GM21515 (cell line): ENCODE data around the gene CD207.
"Not testable (repeated sequence)": the region's sequence is repeated elsewhere in the genome, so short reads cannot be mapped to it uniquely, and the experiment has no call there.

Experiments
- ATAC-seq: cut with Tn5 transposase; IDR thresholded peaks from one replicate; pipeline ENCODE4 v1.9.1; 2021; ENCODE audit not compliant: unreplicated experiment

Gene CD207

DNA sequence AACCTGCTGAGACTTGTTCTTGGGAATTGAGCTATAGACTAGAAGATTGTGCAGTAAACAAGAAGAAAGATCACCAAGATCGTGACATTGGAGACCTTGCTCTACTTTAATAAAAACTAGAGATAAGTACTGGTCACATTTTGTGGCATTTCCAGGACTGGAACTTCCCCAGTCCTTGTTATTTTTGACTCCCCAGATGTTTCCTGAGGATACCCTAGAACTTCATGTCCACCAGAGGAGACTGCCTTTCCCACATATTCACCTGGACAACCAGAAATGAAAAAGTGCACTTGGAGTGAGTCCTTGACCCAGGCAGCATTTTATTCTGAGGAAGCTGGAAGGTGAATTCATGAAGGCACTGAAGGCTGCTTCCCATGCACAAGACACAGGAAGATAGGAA is 5.7 kb downstream of the CD207 start:
- ATAC-seq = no peak

DNA sequence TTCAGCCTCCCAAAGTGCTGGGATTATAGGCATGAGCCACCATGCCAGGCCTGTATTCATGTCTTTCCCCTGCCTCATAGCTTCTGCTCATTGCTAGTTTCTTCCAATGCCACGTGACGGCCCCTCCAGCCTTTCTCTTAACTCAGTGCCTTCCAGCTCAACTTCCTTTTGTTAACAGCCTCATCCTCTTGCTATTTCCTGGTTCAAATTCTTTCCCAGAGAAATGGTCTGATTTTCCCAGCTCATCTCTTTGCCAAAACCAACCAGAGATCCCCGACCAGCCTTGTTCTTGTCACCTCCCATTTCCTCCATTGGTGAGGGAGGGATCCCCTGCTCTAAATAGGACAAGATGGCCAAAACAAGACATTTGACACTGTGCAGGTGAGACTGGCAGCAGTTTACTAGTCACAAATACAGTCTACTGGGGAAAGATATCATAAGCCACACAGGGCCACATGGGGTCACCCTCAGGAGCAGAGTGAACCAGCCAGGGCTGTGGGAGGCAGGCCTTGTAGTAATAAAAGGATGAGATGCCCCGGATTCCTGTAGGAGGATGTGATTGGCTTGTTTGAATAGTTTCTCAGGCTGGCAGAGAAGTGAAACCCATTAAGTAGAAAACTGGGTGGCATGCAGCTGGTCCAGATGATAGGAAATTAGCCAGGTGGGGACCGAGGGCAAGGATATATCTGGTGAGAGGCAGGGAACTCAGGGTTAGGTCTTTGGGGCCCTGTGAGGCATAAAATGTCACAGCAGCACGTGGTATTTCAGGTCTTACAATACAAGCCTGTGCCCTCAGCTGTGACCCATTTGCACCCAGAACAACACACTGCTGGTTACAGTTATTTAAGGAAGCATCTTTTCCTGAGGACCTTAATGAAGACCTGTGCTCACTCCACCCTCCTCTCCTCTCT is 6.4 kb downstream of the CD207 start:
- ATAC-seq = no peak

DNA sequence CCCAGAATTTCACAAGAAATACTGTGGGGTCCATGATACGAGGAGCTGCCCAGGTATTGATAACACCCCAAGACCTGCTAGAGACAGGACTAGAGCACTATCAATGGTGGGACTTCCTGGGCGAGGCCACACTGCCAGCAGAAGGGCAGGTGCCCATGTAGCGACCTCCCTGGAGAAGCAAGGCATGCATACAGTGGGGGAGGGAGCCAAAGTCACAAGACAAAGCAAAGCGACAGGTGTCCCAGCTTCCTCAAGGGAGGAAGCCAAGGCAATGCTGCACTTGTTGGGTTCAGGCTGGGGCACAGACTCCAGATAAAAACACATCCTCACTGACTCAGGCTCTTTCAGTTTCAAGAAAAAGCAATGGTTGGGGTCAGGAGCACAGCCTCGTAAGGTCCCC is 7.5 kb downstream of the CD207 start:
- ATAC-seq = no peak

DNA sequence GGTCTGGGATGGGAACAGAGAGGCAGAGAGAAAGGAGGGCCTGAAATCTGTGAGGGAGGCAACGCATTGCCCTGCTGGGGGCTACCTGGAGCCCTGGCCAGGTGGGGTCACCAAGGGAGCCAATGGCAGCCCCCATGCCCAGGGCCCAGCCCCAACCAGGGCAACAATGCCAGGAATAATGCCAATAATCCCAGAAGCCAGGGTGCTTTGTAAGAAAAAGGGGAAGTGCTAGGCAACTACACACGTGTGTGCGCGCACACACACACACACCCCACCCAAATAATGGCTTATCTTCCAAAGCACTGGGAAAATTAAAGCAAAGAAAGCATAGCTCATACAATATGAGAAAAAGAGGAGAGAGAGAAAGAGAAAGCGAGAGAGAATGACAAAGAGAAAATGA is 8.2 kb downstream of the CD207 start:
- no peak for ATAC-seq

DNA sequence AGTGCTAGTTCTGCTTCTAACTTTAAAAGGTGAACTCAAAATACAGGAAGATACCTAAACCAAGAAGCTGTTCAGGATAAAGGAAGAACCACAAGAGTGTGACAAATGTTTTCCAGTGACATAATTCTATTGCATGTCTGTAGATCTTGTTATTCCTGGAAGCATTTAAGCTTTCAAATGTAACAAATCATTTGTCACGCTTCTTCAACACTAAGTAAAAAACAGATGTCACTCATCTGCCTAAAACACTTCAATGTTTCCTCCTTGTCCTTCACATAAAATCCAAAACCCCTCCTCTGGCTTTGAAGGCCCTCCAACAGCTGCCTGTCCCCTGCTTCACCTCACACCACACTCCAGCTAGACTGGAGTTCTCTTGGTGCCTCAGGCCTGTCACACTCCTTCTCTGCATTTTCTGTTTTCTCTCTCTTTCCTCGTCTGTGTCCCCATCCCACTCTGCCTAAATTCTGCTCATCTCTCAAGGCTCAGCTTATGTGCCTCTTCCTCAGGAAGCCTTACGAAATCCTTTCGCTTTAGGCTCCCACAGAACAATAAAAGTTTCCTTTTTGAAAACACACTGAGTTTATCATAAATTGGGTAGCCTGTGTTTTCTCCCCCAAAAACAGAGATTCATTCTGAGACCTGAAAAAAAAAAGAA is 8.8 kb downstream of the CD207 start:
- no peak for ATAC-seq

DNA sequence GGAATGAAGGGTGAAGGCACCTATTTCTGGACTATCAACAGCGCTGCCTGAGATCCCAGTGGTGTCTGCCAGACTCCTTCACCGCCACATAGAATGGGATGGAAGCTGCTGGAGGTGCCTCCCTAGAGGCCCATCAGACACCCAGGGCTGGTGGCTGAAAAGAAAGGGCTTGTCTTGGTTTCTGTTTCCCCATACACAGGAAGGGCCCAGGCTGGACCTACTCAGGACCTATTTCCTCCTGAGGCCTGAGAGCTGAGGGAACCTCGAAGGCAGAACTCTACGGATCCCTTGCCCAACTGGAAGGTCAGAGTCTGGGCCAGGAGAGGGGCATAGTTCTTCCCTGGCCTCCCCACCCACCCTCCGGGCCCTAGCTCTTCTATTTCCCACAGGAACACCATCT is 12.4 kb downstream of the CD207 start:
- ATAC-seq = no peak

DNA sequence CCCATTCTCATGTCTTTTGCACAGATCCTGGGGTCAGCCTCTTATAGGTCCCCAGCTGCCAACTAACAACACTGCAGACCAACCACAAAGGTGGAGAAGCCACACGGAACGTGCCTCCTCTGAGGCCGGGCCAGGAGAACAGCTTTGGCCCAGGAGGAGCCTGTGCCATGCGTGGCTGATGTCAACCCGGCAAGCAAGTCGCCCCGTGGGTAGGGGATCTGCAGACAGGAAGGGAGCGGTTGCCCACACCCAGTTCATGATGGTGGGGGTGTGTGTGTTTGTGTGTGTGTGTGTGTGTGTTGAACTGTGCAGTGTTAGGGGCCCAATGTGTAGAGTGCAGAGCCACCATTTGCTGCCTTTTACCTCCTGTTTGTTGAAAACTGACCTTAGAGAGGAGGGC is 12.8 kb downstream of the CD207 start:
- ATAC-seq = no peak

DNA sequence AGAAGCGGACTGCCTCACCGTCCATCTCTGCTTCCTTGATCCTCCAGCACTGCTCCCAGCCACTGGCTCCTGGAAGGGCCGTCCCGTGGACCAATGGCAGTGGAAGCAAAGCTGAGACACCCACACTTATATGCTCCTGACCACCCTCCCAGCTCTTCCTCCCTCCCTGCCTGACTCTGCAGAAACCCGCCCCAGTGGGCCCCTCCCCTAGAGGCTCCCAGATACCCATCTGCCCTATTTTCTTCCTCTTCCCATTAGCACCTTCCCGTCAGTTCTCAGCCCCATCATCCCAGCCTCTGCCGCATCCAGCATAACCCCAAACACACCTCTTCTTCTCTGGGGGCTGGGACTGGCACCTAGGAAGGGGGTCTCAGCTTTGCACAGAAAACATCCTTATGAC is 15.1 kb downstream of the CD207 start, which contains the start of gene CLEC4F:
Gene CLEC4F, minus strand, starts transcription at position 101 of the 400 bp plus-strand sequence. Its CDS starts 76 bp downstream, at position 25.
- no peak for ATAC-seq

DNA sequence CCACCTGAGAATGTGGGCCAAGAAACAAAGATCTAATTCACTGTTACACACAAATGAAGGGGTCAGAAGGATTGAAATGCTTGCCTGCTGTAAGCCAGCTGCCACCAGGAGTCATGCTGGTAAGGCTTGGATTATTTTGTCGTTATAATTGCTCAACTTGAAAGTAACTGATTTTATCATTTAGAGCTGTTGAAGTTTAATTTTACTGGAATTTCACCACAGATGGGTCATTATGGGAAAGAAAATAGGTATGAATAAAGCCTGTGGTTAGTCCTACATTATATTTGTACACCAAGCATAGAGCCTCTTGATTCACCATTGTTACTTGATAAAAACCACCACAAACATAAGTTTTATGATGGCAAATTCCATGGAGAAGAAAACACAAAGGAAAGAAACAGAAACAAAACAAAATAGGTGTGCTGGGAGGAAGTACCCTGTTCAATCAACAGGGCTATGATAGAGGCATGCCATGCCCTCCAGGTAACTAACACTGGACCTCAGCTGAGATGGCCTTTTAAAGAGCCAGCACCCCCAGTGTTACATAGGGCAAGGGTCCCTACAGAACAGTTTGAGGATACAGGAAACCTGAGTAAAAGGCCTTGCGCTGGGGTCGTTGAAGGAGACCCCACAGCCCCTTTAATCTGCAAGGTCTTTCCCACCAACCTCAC is 18.2 kb downstream of the CD207 start:
- no peak for ATAC-seq

DNA sequence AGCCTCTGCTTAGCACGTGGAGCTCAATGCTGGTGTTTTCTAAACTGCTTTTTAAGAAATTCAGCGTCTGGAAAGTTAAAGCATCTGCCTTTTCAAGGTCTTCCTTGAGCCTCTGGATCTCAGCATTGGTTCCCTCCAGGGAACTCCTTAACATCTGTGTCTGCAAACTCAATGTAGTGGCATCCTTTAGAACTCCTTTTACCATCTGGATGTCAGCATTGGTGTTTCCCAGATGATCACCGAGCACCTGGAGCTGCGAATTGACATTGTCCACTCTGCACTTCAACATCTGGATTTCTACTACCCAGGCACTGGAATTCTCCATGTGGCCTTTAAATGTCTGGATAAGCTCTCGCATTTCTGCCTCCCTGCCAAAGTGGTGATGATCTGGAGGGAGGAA is 18.9 kb downstream of the CD207 start:
- ATAC-seq = no peak

DNA sequence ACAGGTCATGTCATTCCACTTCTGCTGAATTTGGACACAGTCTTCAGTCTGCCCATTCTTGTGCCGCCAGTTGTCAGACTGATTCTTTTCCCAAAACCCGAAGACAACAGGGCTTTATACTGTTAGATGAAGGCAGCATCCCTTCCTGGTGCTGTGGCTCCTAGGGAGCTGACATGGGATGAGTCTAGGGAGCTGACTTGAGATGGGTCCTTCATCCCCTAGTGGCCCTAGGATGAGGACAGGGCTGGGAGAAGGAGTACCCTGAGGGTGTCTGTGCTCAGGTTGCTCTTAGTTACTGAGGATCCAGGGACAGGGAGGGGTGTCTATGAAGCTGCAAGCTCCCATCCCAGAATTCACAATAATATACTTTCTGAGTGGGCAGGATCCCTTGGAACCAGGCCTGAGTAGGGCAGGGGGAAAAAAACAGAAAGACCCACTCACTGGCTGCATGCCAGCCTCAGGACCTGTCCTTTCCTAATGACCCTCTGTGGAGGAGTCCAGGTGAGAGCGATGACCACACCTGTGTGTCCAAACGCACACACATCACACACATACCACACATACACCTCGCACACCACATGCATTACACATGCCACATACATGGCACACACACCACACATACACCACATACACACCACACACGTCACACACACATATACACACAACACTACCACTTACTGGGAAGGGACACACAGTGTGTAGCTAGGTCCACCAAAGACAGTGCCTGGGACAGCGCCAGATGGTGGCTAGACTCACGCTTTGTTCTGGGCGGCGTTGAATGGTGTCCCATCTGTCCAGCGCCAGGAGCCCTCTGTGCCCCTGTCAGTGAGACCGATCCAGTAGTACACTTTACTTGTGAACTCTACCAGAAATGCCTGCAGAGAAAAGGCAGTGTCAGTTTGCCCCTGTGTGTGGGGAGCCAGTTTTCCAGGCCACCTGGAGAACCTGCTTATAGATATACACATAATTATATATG is 26.3 kb downstream of the CD207 start:
- ATAC-seq = no peak

DNA sequence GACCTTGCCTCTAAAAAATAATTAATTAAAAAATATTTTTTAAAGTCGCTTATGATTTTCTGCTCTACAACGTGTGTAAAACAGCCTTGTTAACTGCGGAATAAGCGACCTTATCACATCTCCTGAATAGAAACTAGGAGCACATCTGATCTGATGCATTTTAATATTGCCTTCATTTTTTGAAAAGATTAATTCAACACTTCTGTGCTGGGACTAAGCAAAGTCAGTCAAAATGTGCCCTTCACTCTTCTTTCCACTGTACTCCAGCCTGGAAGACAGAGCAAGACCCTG is 27.8 kb downstream of the CD207 start:
- ATAC-seq = no peak

DNA sequence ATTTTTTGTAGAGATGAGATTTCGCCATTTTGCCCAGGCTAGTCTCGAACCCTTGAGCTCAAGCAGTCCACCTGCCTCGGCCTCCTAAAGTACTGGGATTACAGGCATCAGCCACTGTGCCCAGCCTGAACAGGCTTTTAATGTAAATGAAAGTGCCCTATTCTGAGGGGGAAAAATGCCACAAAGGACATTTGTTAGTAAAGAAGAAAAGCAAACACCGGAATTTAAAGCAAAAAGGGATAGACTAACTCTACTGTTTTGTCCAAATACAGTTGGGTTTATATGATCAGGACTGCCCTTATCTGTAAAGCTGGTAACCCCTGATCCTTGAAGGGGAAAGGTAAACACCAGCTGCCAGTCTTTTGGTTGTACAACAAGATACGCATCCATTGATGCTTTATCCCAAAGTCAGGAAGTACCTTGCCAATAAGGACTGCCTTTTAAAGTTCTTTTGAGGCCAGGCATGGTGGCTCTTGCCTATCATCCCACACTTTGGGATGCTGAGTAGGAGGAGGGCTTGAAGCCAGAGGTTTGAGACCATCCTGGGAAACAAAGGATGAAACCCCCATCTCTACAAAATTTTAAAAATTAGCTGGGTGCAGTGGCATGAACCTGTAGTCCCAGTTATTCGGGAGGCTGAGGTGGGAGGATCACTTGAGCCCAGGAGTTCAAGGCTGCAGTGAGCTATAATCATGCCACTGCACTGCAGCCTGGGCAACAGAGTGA is 28.4 kb downstream of the CD207 start:
- ATAC-seq = no peak

DNA sequence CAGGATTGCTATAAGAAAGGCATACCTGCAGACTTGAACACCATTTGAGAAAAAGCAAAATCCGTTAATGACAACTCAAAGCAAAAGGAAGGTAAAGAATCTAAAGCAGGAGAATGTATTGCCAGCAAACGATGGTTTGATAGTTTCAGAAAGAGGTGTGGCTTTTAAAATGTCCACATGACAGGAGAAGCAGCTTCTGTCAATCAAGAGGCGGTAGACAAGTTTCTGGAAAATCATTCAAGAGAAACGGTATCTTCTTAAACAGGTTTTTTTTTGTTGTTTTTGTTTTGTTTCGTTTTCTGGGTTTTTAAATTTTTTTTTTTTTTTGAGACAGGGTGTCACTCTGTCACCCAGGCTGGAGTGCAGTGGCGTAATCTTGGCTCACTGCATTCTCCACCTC is 29.0 kb downstream of the CD207 start:
- no peak for ATAC-seq

DNA sequence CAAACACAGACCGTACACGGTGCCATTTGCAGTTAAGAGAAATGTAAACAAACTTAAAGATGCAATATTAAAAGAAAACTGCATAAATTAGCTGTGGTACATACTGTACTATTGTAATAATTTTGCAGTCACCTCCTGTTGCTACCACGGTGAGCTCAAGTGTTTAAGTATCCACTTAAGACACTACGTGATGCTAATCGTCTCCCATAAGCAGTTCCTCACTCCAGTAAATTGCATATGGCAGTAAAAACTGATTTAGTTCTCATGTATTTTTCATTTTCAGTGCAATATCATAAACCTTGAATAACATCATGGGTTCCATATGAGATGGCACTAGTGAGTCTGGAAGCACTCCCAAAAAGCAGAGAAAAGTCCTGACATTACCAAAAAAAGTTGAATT is 29.6 kb downstream of the CD207 start:
- ATAC-seq = no peak

DNA sequence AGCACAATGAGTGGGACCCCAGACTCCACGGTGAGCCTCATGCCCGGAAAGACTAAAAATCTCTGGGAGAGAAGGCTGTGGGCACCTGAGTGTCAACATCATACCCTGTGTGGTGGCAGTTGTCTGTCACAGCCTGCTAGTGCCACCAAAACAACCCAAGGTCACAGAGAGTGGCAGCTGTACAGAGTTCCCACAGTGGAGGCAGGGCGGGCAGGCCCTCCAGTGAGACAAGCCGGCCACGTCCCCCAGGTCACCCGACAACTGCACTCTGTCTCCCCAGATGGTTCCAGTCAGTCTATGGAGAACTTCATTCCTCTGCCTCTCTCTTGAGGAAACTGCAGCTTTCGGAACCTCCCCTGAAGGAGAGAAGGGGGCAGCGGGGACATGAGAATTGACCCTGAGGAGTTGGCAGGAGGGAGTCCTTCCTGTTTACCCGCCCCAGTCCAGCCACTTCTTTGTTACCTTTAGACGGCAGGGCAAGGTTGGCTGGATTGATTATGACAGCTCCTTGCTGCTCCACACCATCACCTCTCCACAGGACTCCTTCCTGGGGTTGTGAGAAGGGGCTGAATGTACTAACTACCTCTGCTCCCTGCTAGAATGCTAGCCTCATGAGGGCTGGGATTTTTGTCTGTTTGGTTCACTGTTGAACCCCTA is 33.9 kb downstream of the CD207 start:
- no peak for ATAC-seq

DNA sequence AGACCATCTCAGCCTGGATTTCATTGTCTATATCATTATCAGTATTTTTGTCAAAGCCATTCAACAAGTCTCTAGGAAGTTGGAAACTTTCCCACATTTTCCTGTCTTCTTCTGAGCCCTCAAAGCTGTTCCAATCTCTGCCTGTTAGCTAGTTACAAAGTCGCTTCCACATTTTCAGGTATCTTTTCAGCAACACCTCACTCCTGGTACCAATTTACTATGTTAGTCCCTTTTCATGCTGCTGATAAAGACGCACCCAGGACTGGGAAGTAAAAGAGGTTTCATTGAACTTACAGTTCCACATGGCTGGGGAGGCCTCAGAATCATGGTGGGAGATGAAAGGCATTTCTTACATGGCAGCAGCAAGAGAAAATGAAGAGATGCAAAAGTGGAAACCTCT is 35.9 kb downstream of the CD207 start:
- no peak for ATAC-seq

DNA sequence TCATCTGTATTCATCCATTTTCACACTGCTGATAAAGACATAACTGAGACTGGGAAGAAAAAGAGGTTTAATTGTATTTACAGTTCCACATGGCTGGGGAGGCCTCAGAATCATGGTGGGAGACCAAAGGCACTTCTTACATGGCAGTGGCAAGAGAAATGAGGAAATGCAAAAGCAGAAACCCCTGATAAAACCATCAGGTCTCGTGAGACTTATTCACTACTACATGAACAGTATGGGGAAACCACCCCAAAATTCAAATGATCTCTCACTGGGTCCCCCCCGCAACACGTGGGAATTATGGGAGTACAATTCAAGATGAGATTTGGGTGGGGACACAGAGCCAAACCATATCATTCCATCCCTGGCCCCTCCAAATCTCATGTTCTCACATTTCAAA is 37.6 kb downstream of the CD207 start:
- ATAC-seq = not testable (repeated sequence)

DNA sequence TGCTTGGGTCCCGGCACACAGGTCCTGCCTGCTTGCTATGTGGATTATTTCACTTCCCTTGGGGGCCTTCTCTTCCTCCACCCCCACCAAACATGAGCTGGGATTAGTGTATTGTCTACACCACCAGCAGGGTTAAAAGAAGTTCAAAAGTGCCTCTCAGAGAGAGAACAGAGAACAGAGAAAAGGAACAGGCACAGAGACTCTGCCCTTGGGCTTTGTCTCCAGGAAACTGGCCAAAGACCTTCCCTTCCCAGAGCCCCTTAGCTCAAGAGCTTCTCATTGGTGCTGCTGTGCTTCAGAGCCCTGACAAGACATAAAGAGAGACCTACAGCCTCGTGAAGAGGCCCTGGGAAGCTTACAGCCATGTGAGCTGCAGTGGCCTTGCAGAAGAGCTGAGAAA is 38.1 kb downstream of the CD207 start:
- no peak for ATAC-seq

DNA sequence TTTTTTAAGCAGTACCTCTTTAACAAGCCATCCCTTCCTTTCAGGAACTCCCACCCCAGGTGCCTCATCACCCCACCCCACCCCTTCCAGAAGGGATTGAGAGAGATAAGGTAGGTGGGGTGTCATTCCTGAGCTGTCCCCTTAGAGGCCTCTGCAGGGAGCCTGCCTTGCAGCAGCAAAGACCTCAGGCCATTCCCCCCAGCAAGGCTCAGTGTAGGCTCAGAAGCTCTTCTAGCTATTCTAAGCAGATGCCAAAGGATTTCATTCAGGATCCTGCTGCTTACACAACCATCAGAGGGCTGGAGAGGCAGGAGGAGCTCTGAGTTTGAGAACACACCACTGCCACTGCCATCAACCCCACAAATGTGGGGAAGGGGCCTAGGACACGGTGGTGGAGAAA is 39.4 kb downstream of the CD207 start:
- ATAC-seq = no peak
